Measurements from ENCODE around the gene FGF13.

DNA sequence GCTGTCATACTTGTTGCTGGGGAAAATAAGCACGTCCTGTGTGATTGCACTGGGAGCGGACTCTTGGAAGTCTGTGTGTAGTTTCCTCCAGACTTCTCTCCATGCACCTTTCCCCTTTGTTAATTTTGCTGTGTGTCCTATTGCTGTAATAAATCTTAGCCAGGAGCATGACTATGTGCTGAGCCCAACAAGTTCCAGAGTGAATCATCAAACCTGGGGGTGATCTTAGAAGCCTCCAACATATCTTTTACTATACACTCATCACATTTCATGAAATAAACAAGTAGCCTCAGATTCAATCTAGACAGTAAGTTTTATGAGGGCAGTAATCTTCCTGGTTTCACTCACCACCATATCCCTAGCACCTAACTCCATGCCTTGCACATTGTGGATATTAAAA is 43.3 kb upstream of the FGF13 start:
- TF ChIP-seq, protein P1, sequence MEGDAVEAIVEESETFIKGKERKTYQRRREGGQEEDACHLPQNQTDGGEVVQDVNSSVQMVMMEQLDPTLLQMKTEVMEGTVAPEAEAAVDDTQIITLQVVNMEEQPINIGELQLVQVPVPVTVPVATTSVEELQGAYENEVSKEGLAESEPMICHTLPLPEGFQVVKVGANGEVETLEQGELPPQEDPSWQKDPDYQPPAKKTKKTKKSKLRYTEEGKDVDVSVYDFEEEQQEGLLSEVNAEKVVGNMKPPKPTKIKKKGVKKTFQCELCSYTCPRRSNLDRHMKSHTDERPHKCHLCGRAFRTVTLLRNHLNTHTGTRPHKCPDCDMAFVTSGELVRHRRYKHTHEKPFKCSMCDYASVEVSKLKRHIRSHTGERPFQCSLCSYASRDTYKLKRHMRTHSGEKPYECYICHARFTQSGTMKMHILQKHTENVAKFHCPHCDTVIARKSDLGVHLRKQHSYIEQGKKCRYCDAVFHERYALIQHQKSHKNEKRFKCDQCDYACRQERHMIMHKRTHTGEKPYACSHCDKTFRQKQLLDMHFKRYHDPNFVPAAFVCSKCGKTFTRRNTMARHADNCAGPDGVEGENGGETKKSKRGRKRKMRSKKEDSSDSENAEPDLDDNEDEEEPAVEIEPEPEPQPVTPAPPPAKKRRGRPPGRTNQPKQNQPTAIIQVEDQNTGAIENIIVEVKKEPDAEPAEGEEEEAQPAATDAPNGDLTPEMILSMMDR (conservative IDR thresholded peaks at IDR 0.05): no peak
- TF ChIP-seq ZFX (IDR thresholded peaks at IDR 0.05): no peak
